Calu3 (cell line): ENCODE data around the gene NCOA1. TPM values are rescaled to one million over a fixed set of nuclear protein-coding genes. Genes with fewer than 3 reads are reported as not detected.

Experiments used
- BruUV-seq: library from RNA; stranded (reverse); fragments of 400-500 nt; replicated peaks from 2 replicates; lab custom pipeline; 2021; lab: Mats Ljungman, UMichigan
- CTCF ChIA-PET: fragments of 300-600 bp; sonication (Branson Sonifier 250); formaldehyde crosslinking; loops from one replicate; lab custom pipeline; 2022; ENCODE audit warnings: antibody characterized with exemption; lab: Charles Lee
- DNase-seq: peaks from one replicate; pipeline ENCODE4 v3.0.0; 2022
- H3K27ac Mint-ChIP-seq: one replicate; pipeline ENCODE4 v1.8.0; 2022; ENCODE audit warnings: mixed read lengths; ENCODE audit not compliant: unreplicated experiment
- H3K27me3 Mint-ChIP-seq: one replicate; pipeline ENCODE4 v1.8.0; 2022; ENCODE audit warnings: mixed read lengths; ENCODE audit not compliant: unreplicated experiment
- H3K36me3 Mint-ChIP-seq: one replicate; pipeline ENCODE4 v1.8.0; 2022; ENCODE audit warnings: mild to moderate bottlenecking, moderate library complexity, mixed read lengths; ENCODE audit not compliant: insufficient read depth, unreplicated experiment
- H3K4me1 Mint-ChIP-seq: one replicate; pipeline ENCODE4 v1.8.0; 2022; ENCODE audit warnings: mild to moderate bottlenecking, low read depth, mixed read lengths; ENCODE audit not compliant: unreplicated experiment
- H3K4me3 Mint-ChIP-seq: one replicate; pipeline ENCODE4 v1.8.0; 2022; ENCODE audit warnings: mild to moderate bottlenecking, low read depth, moderate library complexity, mixed read lengths; ENCODE audit not compliant: unreplicated experiment
- H3K9me3 Mint-ChIP-seq: one replicate; pipeline ENCODE4 v1.8.0; 2022; ENCODE audit warnings: low read depth, mixed read lengths; ENCODE audit not compliant: unreplicated experiment
- CTCF ChIP-seq: fragments of 200-600 bp; IDR thresholded peaks from one replicate; pipeline ENCODE4 v1.8.0; 2022; ENCODE audit warnings: antibody characterized with exemption; ENCODE audit not compliant: unreplicated experiment
- intact Hi-C: fragments of 100-400 bp; cut with micrococcal nuclease; formaldehyde crosslinking; loops from one replicate; pipeline ENCODE4 v1.10.0; 2022; ENCODE audit not compliant: unreplicated experiment
- total RNA-seq: library from RNA; stranded (reverse); gene quantifications from 2 replicates; pipeline ENCODE4 v1.2.3, GENCODE V29; 2022

Gene NCOA1
- total RNA-seq, 1 experiment from 2014 or later = 14.8 TPM

GRCh38 chr2:24509425-24509824, 18.4 kb downstream of the NCOA1 start:
- no TSS peak for BruUV-seq
- intact Hi-C loops = no loop called here
- Mint-ChIP-seq H3K9me3 (no peaks in the 10 kb centered on the region), H3K36me3 (no peaks in the 10 kb centered on the region), H3K27ac (no peak overlapping the region), H3K27me3 (no peaks in the 10 kb centered on the region), H3K4me1 (no peaks in the 10 kb centered on the region), H3K4me3 (no peak overlapping the region)
- CTCF ChIA-PET = no interaction called here
- TF ChIP-seq CTCF = no peak
- DNase-seq = no peak

- Mint-ChIP-seq H3K27me3 (no peaks in the 10 kb centered on the region), H3K36me3 (no peaks in the 10 kb centered on the region), H3K4me1 (no peaks in the 10 kb centered on the region), H3K9me3 (no peaks in the 10 kb centered on the region), H3K27ac (no peak overlapping the region), H3K4me3 (no peak overlapping the region)
- no peak for DNase-seq
- intact Hi-C loops = no loop called here
- CTCF ChIA-PET = no interaction called here
- no TSS peak for BruUV-seq
- TF ChIP-seq CTCF = no peak
Observed at GRCh38 chr2:24509840-24510239, 18.8 kb downstream of the NCOA1 start.

- TF ChIP-seq CTCF = no peak
- no peak for DNase-seq
- Mint-ChIP-seq H3K9me3 (no peaks in the 10 kb centered on the region), H3K27ac (no peak overlapping the region), H3K4me3 (no peak overlapping the region), H3K4me1 (peaks cover 7% of the 10 kb centered on the region), H3K36me3 (no peaks in the 10 kb centered on the region), H3K27me3 (no peaks in the 10 kb centered on the region)
- BruUV-seq = no TSS peak
- CTCF ChIA-PET = no interaction called here
- intact Hi-C loops = no loop called here
Observed at GRCh38 chr2:24510771-24511170, 19.7 kb downstream of the NCOA1 start.

GRCh38 chr2:24511198-24511597, 20.1 kb downstream of the NCOA1 start:
- Mint-ChIP-seq H3K27me3 (no peaks in the 10 kb centered on the region), H3K36me3 (no peaks in the 10 kb centered on the region), H3K9me3 (no peaks in the 10 kb centered on the region), H3K27ac (no peak overlapping the region), H3K4me3 (no peak overlapping the region), H3K4me1 (peaks cover 8% of the 10 kb centered on the region)
- CTCF ChIA-PET = no interaction called here
- intact Hi-C loops = no loop called here
- no peak for TF ChIP-seq CTCF
- no TSS peak for BruUV-seq
- no peak for DNase-seq
